Pancreas (tissue), 10 donors: ENCODE results near the gene DNAJC25. TPM values are rescaled to one million over a fixed set of nuclear protein-coding genes. Genes with fewer than 3 reads are reported as not detected.

Experiments
- ATAC-seq, 4 donors: fragments of 200-7000 bp; cut with Tn5 transposase; one replicate each; pipeline versions ENCODE4 v1.8.0 to v1.9.1; 2020; ENCODE audit warnings: mild to moderate bottlenecking in 4 of 4, moderate library complexity in 4 of 4
- DNase-seq, 6 donors: peaks; one replicate each; pipeline ENCODE4 v3.0.0-alpha.2; 2020
- FAIRE-seq: peaks from 2 replicates; lab custom pipeline; 2012; peaks lifted over from hg19 to GRCh38; lab: Jason Lieb, UNC
- H3K27ac ChIP-seq, 4 donors: fragments of 200-600 bp; sonication (generic); 1 replicate in 3 of 4; 2 replicates in 1 of 4; pipeline versions ENCODE4 v1.5.0 to v1.8.0; 2020
- H3K27me3 ChIP-seq, 4 donors: fragments of 200-600 bp; one replicate each; pipeline ENCODE4 v1.8.0; 2021
- H3K36me3 ChIP-seq, 3 donors: fragments of 200-600 bp; sonication (generic) in 1 of 3; one replicate each; pipeline versions ENCODE4 v1.5.0 to v1.8.0; 2020 to 2021
- H3K4me1 ChIP-seq, 3 donors: fragments of 200-600 bp; one replicate each; pipeline ENCODE4 v1.8.0; 2021
- H3K4me3 ChIP-seq, 4 donors: fragments of 200-600 bp; sonication (generic) in 2 of 4; one replicate each; pipeline versions ENCODE4 v1.5.0 to v1.8.0; 2020 to 2021
- H3K9me3 ChIP-seq, 4 donors: fragments of 200-600 bp; one replicate each; pipeline ENCODE4 v1.8.0; 2021
- WGBS, 2 donors: extraction: QIAGEN DNeasy Blood & Tissue Kit; methylation state at CpG; one replicate each; pipeline ENCODE4 v1.1.7; 2013; 5-methylcytosine and 5-hydroxymethylcytosine counted together
- intact Hi-C, 3 donors: fragments of 100-400 bp; cut with DNase I; formaldehyde crosslinking; loops; one replicate each; pipeline versions ENCODE4 v1.11.1 to v1.14.2; 2022
- polyA plus RNA-seq, 2 donors: library from polyadenylated mRNA; stranded (reverse); fragments of 200-250 nt; gene quantifications; one replicate each; pipeline ENCODE4 v1.2.3, GENCODE V29; 2013
- total RNA-seq, 6 donors: library from RNA; stranded (reverse); fragmentation: NEBNext Ultra II Directional in 4 of 6; extraction: Animal tissue kit (Norgen Biotek cat#: 25700) in 4 of 6; gene quantifications; one replicate each; pipeline versions ENCODE4 v1.2.1 to v1.2.4, GENCODE V29; 2021 to 2023
- TF ChIP-seq, protein P1 (sequence below), 4 donors: fragments of 200-600 bp; sonication (generic) in 3 of 4; IDR thresholded peaks; one replicate each; pipeline versions ENCODE4 v1.5.0 to v1.8.0; 2021; ENCODE audit warnings: antibody characterized with exemption in 4 of 4
- donor health status: healthy with polysubstance abuse.
- donor health status: DM: no; HTN: no; CAD: no; lungs with moderate emphysema.
- donor health status: DM: no; HTN: no; CAD: no.
- donor health status: control.
- donor health status: control.
- donor health status: Bipolar disorder and iron deficiency.
- donor health status: DM: yes; HTN: yes; CAD: no.
- donor health status: DM: no; HTN: no; CAD: no.
- donor health status: DM: no; HTN: no; CAD: no.
- donor health status: DM: yes; HTN: yes; CAD: no.

Gene DNAJC25
- total and polyA plus RNA-seq, 8 donors: 2.2 to 6.7 (median 3.5) TPM

DNA sequence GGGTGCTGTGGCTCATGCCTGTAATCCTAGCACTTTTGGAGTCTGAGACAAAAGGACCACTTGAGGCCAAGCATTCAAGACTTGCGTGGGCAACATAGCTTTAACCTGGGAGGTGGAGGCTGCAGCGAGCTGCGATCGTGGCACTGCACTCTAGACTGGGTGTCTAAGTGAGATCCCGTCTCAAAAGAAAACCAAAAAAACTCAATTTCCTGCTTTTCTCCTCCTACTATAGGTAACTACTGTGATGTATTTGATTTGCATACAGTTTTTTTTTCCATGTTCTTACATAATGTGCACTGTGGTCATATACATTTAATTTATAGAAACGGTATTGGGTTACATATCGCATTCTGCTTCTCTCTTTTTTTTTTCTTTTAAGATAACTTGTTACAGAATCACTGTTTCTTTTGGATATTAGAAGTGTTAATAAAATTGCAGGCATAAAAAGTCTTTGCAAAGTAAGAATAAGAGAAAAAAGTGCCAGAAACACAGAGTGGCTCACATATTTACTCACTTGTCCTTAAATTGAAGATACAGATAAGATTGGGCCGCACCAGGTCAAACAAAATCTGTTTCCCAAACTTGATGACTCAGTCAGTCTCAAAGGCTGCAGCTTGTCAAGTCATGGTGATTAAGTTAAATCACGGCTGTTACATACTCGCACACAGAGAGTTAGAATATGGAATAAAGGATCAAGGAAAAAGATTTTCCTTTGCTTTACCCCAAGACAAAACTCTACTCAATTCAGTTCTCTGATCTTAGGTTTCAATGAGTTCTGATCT is 29.7 kb upstream of the DNAJC25 start:
- no peak overlapping the region for H3K27ac ChIP-seq

DNA sequence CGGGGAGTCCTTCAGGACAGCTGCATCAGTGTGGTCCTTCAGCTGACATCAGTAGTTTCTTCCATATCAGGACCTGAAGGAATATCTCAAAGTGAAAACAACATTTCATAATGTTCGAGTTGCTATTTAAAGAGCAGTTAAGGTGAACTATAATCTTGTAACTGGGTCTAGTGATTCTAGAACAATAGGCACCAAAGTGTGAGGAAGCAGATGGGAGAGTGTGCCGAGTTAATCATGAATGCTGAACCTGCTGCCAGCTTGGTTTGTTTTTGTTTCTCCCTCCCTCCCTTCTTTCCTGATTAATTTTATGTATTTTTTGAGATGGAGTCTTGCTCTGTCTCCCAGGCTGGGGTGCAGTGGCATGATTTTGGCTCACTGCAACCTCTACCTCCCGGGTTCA is 28.1 kb upstream of the DNAJC25 start:
- DNase-seq: no peak
- intact Hi-C loops: no loop called here
- H3K4me3 ChIP-seq: no peak overlapping the region
- H3K27ac ChIP-seq: no peak overlapping the region
- TF ChIP-seq, protein P1, sequence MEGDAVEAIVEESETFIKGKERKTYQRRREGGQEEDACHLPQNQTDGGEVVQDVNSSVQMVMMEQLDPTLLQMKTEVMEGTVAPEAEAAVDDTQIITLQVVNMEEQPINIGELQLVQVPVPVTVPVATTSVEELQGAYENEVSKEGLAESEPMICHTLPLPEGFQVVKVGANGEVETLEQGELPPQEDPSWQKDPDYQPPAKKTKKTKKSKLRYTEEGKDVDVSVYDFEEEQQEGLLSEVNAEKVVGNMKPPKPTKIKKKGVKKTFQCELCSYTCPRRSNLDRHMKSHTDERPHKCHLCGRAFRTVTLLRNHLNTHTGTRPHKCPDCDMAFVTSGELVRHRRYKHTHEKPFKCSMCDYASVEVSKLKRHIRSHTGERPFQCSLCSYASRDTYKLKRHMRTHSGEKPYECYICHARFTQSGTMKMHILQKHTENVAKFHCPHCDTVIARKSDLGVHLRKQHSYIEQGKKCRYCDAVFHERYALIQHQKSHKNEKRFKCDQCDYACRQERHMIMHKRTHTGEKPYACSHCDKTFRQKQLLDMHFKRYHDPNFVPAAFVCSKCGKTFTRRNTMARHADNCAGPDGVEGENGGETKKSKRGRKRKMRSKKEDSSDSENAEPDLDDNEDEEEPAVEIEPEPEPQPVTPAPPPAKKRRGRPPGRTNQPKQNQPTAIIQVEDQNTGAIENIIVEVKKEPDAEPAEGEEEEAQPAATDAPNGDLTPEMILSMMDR (IDR thresholded peaks at IDR 0.05): no peak
- H3K4me1 ChIP-seq: peaks cover 0 to 9% (median 0%) of the 10 kb centered on the region in 3 donors
- FAIRE-seq: no peak
- no peaks in the 10 kb centered on the region for H3K36me3 ChIP-seq
- WGBS, 2 donors: 61 to 63% methylated on average over 4 of the region's 4 CpGs
- ATAC-seq: no peak
- no peaks in the 10 kb centered on the region for H3K27me3 ChIP-seq
- H3K9me3 ChIP-seq: no peaks in the 10 kb centered on the region

More for the DNA sequence above, 29.7 kb upstream of the DNAJC25 start:
- Histone ChIP-seq H3K9me3 (no peaks in the 10 kb centered on the region), H3K4me1 (peaks cover 0 to 9% (median 0%) of the 10 kb centered on the region in 3 donors), H3K27me3 (no peaks in the 10 kb centered on the region), H3K36me3 (no peaks in the 10 kb centered on the region), H3K4me3 (no peak overlapping the region)
- no peak for DNase-seq
- intact Hi-C loops: no loop called here
- ATAC-seq: no peak
- 53 to 58% methylated on average over 10 of the region's 10 CpGs for WGBS, 2 donors
- no peak for FAIRE-seq
- TF ChIP-seq, protein P1 (IDR thresholded peaks at IDR 0.05): no peak

DNA sequence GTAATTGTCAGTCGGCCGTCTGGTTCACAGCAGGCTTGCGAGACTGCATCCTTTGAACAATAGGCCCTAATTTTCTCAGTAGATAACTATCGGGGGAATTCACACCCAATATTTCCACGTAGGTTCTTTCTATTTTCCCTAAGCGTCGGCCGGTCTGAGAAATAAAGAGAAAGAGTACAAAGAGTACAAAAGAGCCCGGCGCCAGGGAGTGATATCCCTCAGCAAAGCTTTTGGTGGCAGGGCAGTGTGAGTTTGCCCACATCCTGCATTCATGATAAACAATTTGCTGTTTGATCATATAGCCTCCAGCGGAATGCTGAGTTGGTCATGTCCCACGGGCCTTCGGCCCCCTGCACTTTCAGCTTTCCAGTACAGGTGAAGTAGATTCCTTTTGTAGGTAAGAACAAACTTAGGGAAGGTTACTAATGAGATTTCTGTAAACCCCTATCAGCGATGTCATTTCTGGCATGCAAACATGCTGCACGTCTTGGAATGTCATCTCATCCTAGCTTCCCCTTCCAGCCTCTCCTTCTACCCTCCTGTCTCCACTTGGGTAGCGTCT is 27.0 kb upstream of the DNAJC25 start:
- no peak for DNase-seq
- Histone ChIP-seq H3K27me3 (no peaks in the 10 kb centered on the region), H3K4me3 (no peak overlapping the region), H3K4me1 (peaks cover 0 to 9% (median 0%) of the 10 kb centered on the region in 3 donors), H3K9me3 (no peaks in the 10 kb centered on the region), H3K36me3 (no peaks in the 10 kb centered on the region), H3K27ac (no peak overlapping the region)
- WGBS, 2 donors: 84 to 88% methylated on average over 16 of the region's 16 CpGs
- TF ChIP-seq, protein P1 (IDR thresholded peaks at IDR 0.05): no peak
- no peak for FAIRE-seq
- no peak for ATAC-seq
- intact Hi-C loops: no loop called here

DNA sequence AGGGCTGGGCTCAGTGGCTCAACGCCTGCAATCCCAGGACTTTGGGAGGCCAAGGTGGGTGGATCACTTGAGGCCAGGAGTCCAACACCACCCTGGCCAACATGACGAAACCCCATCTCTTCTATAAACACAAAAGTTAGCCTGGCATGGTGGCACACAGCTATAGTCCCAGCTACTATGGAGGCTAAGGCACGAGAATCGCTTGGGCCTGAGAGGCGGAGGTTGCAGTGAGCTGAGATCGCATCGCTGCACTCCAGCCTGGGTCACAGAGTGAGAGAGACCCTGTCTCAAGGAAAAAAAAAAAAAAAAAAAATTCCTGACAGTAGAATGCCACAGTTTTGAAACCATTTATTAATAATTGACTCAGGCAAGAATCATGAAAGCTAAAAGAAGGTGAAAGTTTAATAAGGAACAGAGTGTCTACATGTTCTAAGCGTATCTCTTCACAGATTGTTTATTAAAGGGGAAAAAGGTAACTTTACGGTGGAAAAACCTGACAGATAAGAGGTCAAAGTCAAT is 26.0 kb upstream of the DNAJC25 start:
- 71 to 73% methylated on average over 9 of the region's 9 CpGs for WGBS, 2 donors
- Histone ChIP-seq H3K4me3 (no peak overlapping the region), H3K4me1 (peaks cover 0 to 9% (median 0%) of the 10 kb centered on the region in 3 donors), H3K36me3 (no peaks in the 10 kb centered on the region), H3K27ac (no peak overlapping the region), H3K27me3 (no peaks in the 10 kb centered on the region), H3K9me3 (no peaks in the 10 kb centered on the region)
- DNase-seq: no peak
- TF ChIP-seq, protein P1 (IDR thresholded peaks at IDR 0.05): no peak
- ATAC-seq: no peak
- intact Hi-C loops: no loop called here
- FAIRE-seq: no peak
